ENCODE measurements around the gene SNF8.

Gene SNF8

DNA sequence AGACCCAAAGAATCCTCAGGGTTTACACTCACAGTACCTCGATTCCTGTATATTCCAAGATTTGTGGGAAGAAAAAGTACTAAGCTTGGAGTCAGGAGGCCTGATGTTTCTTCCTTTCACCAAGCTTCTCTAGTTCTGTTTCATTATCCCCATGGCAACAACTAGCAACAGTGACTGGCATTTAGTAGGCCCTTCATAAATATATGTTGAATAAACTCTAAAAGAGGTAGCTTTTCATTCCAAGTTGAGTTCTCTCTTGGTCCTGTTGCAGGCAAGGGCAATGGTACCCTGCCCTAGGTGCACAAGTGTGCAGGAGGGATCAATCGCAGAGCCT lies 37.0 kb downstream of the SNF8 start:
- peak overlapping the region; percentile 69 for H3K4me3 ChIP-seq (ENCODE audit: insufficient read depth, low read length, poor library complexity, severe bottlenecking)
- H3K9me2 ChIP-seq (replicated peaks; ENCODE audit: insufficient read depth, low read length): no peaks in the 10 kb centered on the region
- peak overlapping the region; percentile 76 for H2AFZ ChIP-seq (ENCODE audit: low read depth, low read length, severe bottlenecking)
- H3F3A ChIP-seq (ENCODE audit: insufficient read depth): 0 out of 2 replicates have a peak, but pooled peaks cover 6% of the 10 kb centered on the region
- H3K9me3 ChIP-seq (ENCODE audit: insufficient read depth, low read length): no peaks in the 10 kb centered on the region
- peaks cover 4% of the 10 kb centered on the region; the same call in 1 of the 2 replicates for H3K36me3 ChIP-seq (ENCODE audit: low read length)
- peaks cover 37% of the 10 kb centered on the region for H3K79me2 ChIP-seq (ENCODE audit: insufficient read depth, low read length)
- H4K20me1 ChIP-seq (ENCODE audit: low read depth, low read length): peaks cover 17% of the 10 kb centered on the region; the same call in 1 of the 2 replicates
- peak overlapping the region; percentile 45 for H3K27ac ChIP-seq (ENCODE audit: low read depth, low read length)
- H3K4me2 ChIP-seq (ENCODE audit: low read depth, low read length, poor library complexity, severe bottlenecking): peak overlapping the region; percentile 79
- H3K27me3 ChIP-seq (ENCODE audit: low read length): no peaks in the 10 kb centered on the region
- H3K9ac ChIP-seq (ENCODE audit: low read length): peak overlapping the region; percentile 88
- TF ChIP-seq CTCF (IDR thresholded peaks at IDR 0.05; ENCODE audit: insufficient read depth, low read length, poor library complexity, severe bottlenecking) (no peak), EZH2phosphoT487 (conservative IDR thresholded peaks at IDR 0.05; ENCODE audit: low read length) (no peak)

GRCh38 chr17:48905987-48906515 lies 38.6 kb downstream of the SNF8 start:
- H3F3A ChIP-seq (ENCODE audit: insufficient read depth): 0 out of 2 replicates have a peak, but pooled peaks cover 6% of the 10 kb centered on the region
- H4K20me1 ChIP-seq (ENCODE audit: low read depth, low read length): peaks cover 14% of the 10 kb centered on the region; the same call in 1 of the 2 replicates
- no peak overlapping the region for H3K4me2 ChIP-seq (ENCODE audit: low read depth, low read length, poor library complexity, severe bottlenecking)
- TF ChIP-seq EZH2phosphoT487 (conservative IDR thresholded peaks at IDR 0.05; ENCODE audit: low read length) (no peak), CTCF (IDR thresholded peaks at IDR 0.05; ENCODE audit: insufficient read depth, low read length, poor library complexity, severe bottlenecking) (no peak)
- no peaks in the 10 kb centered on the region for H3K9me3 ChIP-seq (ENCODE audit: insufficient read depth, low read length)
- no peaks in the 10 kb centered on the region for H3K27me3 ChIP-seq (ENCODE audit: low read length)
- no peaks in the 10 kb centered on the region for H3K36me3 ChIP-seq (ENCODE audit: low read length)
- H3K9ac ChIP-seq (ENCODE audit: low read length): no peak overlapping the region
- H3K79me2 ChIP-seq (ENCODE audit: insufficient read depth, low read length): peaks cover 21% of the 10 kb centered on the region
- H3K9me2 ChIP-seq (replicated peaks; ENCODE audit: insufficient read depth, low read length): no peaks in the 10 kb centered on the region
- no peak overlapping the region for H2AFZ ChIP-seq (ENCODE audit: low read depth, low read length, severe bottlenecking)
- no peak overlapping the region for H3K4me3 ChIP-seq (ENCODE audit: insufficient read depth, low read length, poor library complexity, severe bottlenecking)
- H3K27ac ChIP-seq (ENCODE audit: low read depth, low read length): no peak overlapping the region

GRCh38 chr17:48904428-48904827 lies 40.2 kb downstream of the SNF8 start:
- H3K4me2 ChIP-seq (ENCODE audit: low read depth, low read length, poor library complexity, severe bottlenecking): no peak overlapping the region
- no peaks in the 10 kb centered on the region for H3K36me3 ChIP-seq (ENCODE audit: low read length)
- H3F3A ChIP-seq (ENCODE audit: insufficient read depth): 0 out of 2 replicates have a peak, but pooled peaks cover 4% of the 10 kb centered on the region
- peaks cover 5% of the 10 kb centered on the region for H3K79me2 ChIP-seq (ENCODE audit: insufficient read depth, low read length)
- H2AFZ ChIP-seq (ENCODE audit: low read depth, low read length, severe bottlenecking): no peak overlapping the region
- H3K27me3 ChIP-seq (ENCODE audit: low read length): no peaks in the 10 kb centered on the region
- TF ChIP-seq EZH2phosphoT487 (conservative IDR thresholded peaks at IDR 0.05; ENCODE audit: low read length) (no peak), CTCF (IDR thresholded peaks at IDR 0.05; ENCODE audit: insufficient read depth, low read length, poor library complexity, severe bottlenecking) (no peak)
- H3K9me2 ChIP-seq (replicated peaks; ENCODE audit: insufficient read depth, low read length): no peaks in the 10 kb centered on the region
- no peak overlapping the region for H3K4me3 ChIP-seq (ENCODE audit: insufficient read depth, low read length, poor library complexity, severe bottlenecking)
- H4K20me1 ChIP-seq (ENCODE audit: low read depth, low read length): peaks cover 4% of the 10 kb centered on the region; the same call in 1 of the 2 replicates
- no peak overlapping the region for H3K27ac ChIP-seq (ENCODE audit: low read depth, low read length)
- H3K9me3 ChIP-seq (ENCODE audit: insufficient read depth, low read length): no peaks in the 10 kb centered on the region
- H3K9ac ChIP-seq (ENCODE audit: low read length): no peak overlapping the region
